Caco-2 (cell line): Measurements from ENCODE around the gene SERPINB6. TPM values are rescaled to one million over a fixed set of nuclear protein-coding genes. Genes with fewer than 3 reads are reported as not detected.

ENCODE experiments used
- BruUV-seq: library from RNA; stranded (reverse); fragments of 400-500 nt; replicated peaks from 2 replicates; lab custom pipeline; 2021; lab: Mats Ljungman, UMichigan
- CTCF ChIA-PET: fragments of 300-600 bp; sonication (Branson Sonifier 250); formaldehyde crosslinking; loops from one replicate; lab custom pipeline; 2022; ENCODE audit warnings: antibody characterized with exemption; lab: Charles Lee
- POLR2A ChIA-PET: fragments of 300-600 bp; sonication (Branson Sonifier 250); formaldehyde crosslinking; loops from one replicate; lab custom pipeline; 2022; ENCODE audit warnings: antibody characterized with exemption; lab: Charles Lee
- DNase-seq, 2 experiments: peaks; one replicate each; pipeline versions ENCODE4 v3.0.0 to v3.0.0-alpha.2; 2020 to 2022
- H3K27me3 ChIP-seq: replicated peaks from 2 replicates; pipeline ENCODE4 v1.6.0; 2011; ENCODE audit warnings: low read length; ENCODE audit not compliant: control insufficient read depth, insufficient read depth
- H3K36me3 ChIP-seq: 2 replicates; pipeline ENCODE4 v1.5.1; 2011; ENCODE audit warnings: low read length; ENCODE audit not compliant: control insufficient read depth, insufficient read depth
- H3K4me1 ChIP-seq: fragments of 250-450 bp; sonication (Bioruptor Pico); 2 replicates; pipeline ENCODE4 v1.5.1; 2020; ENCODE audit warnings: mild to moderate bottlenecking
- H3K4me3 ChIP-seq: 2 replicates; pipeline ENCODE4 v1.5.1; 2011; ENCODE audit warnings: low read depth, mild to moderate bottlenecking, control low read depth, low read length
- H3K9me3 ChIP-seq: fragments of 250-450 bp; sonication (Bioruptor Pico); 2 replicates; pipeline ENCODE4 v1.5.1; 2020; ENCODE audit warnings: mild to moderate bottlenecking, moderate library complexity
- H3K27ac Mint-ChIP-seq: one replicate; pipeline ENCODE4 v1.8.0; 2022; ENCODE audit warnings: mixed read lengths; ENCODE audit not compliant: unreplicated experiment
- H3K27me3 Mint-ChIP-seq: one replicate; pipeline ENCODE4 v1.8.0; 2022; ENCODE audit warnings: mixed read lengths; ENCODE audit not compliant: insufficient read depth, unreplicated experiment
- H3K36me3 Mint-ChIP-seq: one replicate; pipeline ENCODE4 v1.8.0; 2022; ENCODE audit warnings: mild to moderate bottlenecking, mixed read lengths; ENCODE audit not compliant: insufficient read depth, unreplicated experiment
- H3K4me1 Mint-ChIP-seq: one replicate; pipeline ENCODE4 v1.8.0; 2022; ENCODE audit warnings: low read depth, mixed read lengths; ENCODE audit not compliant: unreplicated experiment
- H3K4me3 Mint-ChIP-seq: one replicate; pipeline ENCODE4 v1.8.0; 2022; ENCODE audit warnings: mild to moderate bottlenecking, moderate library complexity, mixed read lengths; ENCODE audit not compliant: unreplicated experiment
- H3K9me3 Mint-ChIP-seq: one replicate; pipeline ENCODE4 v1.8.0; 2022; ENCODE audit warnings: mixed read lengths; ENCODE audit not compliant: unreplicated experiment
- intact Hi-C: fragments of 100-400 bp; cut with micrococcal nuclease; formaldehyde crosslinking; loops from one replicate; pipeline ENCODE4 v1.10.0; 2022; ENCODE audit not compliant: unreplicated experiment
- total RNA-seq: library from RNA; stranded (reverse); gene quantifications from 2 replicates; pipeline ENCODE4 v1.2.3, GENCODE V29; 2022
- TF ChIP-seq, protein P1 (sequence below), 2 experiments: fragments of 200-600 bp in 1 of 2; IDR thresholded peaks; 1 replicate in 1 of 2; 2 replicates in 1 of 2; pipeline versions ENCODE4 v1.5.1 to v1.8.0; 2011 to 2022; ENCODE audit warnings: antibody characterized with exemption in 1 of 2, control low read depth in 1 of 2, inconsistent platforms in 1 of 2, low read depth in 1 of 2, low read length in 1 of 2, mild to moderate bottlenecking in 1 of 2, moderate library complexity in 1 of 2; ENCODE audit not compliant: insufficient read depth in 1 of 2, severe bottlenecking in 1 of 2, unreplicated experiment in 1 of 2

SERPINB6 gene
- total RNA-seq, 1 experiment from 2014 or later: 60.0 TPM

- no TSS peak for BruUV-seq
These were observed 13.0 kb downstream of the SERPINB6 start for GRCh38 chr6:2958331-2958711.

DNA sequence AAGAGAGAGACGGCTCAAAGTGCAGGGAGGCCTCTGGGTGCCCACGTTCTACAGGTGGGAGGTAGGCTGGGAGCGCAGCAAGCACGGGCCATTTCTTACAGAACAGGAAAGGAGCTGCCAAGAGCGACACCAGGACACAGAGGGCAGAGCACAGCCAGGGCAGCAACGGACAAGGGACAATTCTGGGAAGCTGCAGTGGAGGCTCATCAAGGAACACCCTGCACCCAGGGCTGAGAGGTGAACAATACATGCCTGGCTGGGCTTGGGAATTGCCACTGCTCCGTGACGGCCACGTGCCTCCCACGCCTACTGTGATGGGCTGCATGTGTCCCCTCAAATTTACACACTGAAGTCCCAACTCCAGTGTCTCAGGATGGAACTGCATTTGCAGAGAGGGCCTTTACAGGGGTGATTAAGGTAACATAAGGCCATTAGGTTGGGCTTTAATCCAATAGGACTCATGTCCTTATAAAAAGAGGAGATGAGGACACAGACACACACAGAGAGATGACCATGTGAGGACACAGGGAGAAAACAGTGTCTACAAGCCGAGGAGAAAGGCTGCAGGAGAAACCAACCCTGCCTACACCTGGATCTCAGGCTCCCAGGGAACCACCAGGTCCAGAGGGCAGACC lies 13.6 kb downstream of the SERPINB6 start:
- no peaks in the 10 kb centered on the region for H3K27me3 Mint-ChIP-seq
- ChIA-PET POLR2A (no interaction called here), CTCF (no interaction called here)

More at GRCh38 chr6:2958331-2958711, 13.0 kb downstream of the SERPINB6 start:
- CTCF ChIA-PET: no interaction called here
- intact Hi-C loops: no loop called here
- H3K27me3 ChIP-seq: no peaks in the 10 kb centered on the region
- Mint-ChIP-seq H3K27me3 (no peaks in the 10 kb centered on the region), H3K4me3 (no peak overlapping the region), H3K9me3 (no peaks in the 10 kb centered on the region), H3K4me1 (peaks cover 34% of the 10 kb centered on the region), H3K36me3 (no peaks in the 10 kb centered on the region), H3K27ac (no peak overlapping the region)
- H3K9me3 ChIP-seq: no peaks in the 10 kb centered on the region
- peaks cover 35% of the 10 kb centered on the region for H3K4me1 ChIP-seq
- POLR2A ChIA-PET: no interaction called here
- TF ChIP-seq, protein P1, sequence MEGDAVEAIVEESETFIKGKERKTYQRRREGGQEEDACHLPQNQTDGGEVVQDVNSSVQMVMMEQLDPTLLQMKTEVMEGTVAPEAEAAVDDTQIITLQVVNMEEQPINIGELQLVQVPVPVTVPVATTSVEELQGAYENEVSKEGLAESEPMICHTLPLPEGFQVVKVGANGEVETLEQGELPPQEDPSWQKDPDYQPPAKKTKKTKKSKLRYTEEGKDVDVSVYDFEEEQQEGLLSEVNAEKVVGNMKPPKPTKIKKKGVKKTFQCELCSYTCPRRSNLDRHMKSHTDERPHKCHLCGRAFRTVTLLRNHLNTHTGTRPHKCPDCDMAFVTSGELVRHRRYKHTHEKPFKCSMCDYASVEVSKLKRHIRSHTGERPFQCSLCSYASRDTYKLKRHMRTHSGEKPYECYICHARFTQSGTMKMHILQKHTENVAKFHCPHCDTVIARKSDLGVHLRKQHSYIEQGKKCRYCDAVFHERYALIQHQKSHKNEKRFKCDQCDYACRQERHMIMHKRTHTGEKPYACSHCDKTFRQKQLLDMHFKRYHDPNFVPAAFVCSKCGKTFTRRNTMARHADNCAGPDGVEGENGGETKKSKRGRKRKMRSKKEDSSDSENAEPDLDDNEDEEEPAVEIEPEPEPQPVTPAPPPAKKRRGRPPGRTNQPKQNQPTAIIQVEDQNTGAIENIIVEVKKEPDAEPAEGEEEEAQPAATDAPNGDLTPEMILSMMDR (IDR thresholded peaks at IDR 0.05; ENCODE audit: insufficient read depth in 1 of 2, low read depth in 1 of 2, low read length in 1 of 2, severe bottlenecking in 1 of 2, unreplicated experiment in 1 of 2): no peak
- no peak for DNase-seq
- no peaks in the 10 kb centered on the region for H3K36me3 ChIP-seq
- H3K4me3 ChIP-seq: no peak overlapping the region

DNA sequence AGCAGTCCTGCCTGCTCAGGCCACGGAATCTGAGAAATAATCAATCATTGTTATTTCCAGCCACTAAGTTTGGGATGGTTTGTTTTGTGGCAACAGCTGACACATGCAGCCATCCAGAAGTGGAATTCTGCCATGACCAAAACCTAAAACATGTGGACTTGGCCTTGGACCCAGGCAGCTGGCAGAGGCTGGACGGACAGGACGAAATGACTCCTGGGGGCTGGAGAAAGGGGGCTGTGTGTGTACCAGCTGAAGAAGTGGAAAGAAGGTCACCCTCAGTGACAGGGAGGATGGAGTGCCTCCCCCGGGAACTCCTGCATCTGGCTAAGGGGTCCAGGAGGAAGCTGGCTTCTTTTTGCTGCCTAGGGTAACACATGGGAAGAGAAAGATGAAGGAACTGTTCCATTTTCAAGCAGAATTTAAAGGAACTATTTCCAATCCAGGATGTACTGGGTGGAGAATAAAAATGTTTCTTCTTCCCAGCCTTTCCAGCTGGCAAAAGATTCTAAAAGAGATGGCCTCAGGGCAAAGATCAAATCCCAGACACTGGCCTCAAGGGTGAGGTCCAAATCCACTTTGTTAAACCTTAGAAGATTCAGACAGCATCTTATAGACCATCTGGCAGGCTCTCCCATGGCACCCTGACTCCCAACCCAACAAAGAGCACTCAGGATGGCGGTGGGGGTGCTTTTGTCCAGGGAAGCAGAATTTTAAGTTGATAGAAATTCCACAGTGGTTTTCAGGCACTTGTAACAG lies 14.3 kb downstream of the SERPINB6 start:
- no peak overlapping the region for H3K4me3 ChIP-seq
- no peaks in the 10 kb centered on the region for H3K36me3 ChIP-seq
- no peak overlapping the region for H3K27ac Mint-ChIP-seq
- H3K27me3 Mint-ChIP-seq: no peaks in the 10 kb centered on the region
- H3K4me3 Mint-ChIP-seq: no peak overlapping the region
- H3K4me1 Mint-ChIP-seq: peaks cover 31% of the 10 kb centered on the region
- TF ChIP-seq, protein P1 (IDR thresholded peaks at IDR 0.05; ENCODE audit: insufficient read depth in 1 of 2, low read depth in 1 of 2, low read length in 1 of 2, severe bottlenecking in 1 of 2, unreplicated experiment in 1 of 2): no peak
- no TSS peak for BruUV-seq
- no peak for DNase-seq
- POLR2A ChIA-PET: no interaction called here
- CTCF ChIA-PET: no interaction called here
- H3K9me3 ChIP-seq: no peaks in the 10 kb centered on the region
- H3K4me1 ChIP-seq: peaks cover 24% of the 10 kb centered on the region
- peaks cover 5% of the 10 kb centered on the region for H3K36me3 Mint-ChIP-seq
- no peaks in the 10 kb centered on the region for H3K9me3 Mint-ChIP-seq
- no peaks in the 10 kb centered on the region for H3K27me3 ChIP-seq
- intact Hi-C loops: no loop called here

More for the DNA sequence above, 13.6 kb downstream of the SERPINB6 start:
- Histone ChIP-seq H3K27me3 (no peaks in the 10 kb centered on the region), H3K4me1 (peaks cover 30% of the 10 kb centered on the region), H3K36me3 (no peaks in the 10 kb centered on the region), H3K9me3 (no peaks in the 10 kb centered on the region), H3K4me3 (no peak overlapping the region)
- no peaks in the 10 kb centered on the region for H3K9me3 Mint-ChIP-seq
- TF ChIP-seq, protein P1 (IDR thresholded peaks at IDR 0.05; ENCODE audit: insufficient read depth in 1 of 2, low read depth in 1 of 2, low read length in 1 of 2, severe bottlenecking in 1 of 2, unreplicated experiment in 1 of 2): no peak
- H3K4me1 Mint-ChIP-seq: peaks cover 34% of the 10 kb centered on the region
- BruUV-seq: no TSS peak
- intact Hi-C loops: no loop called here
- H3K36me3 Mint-ChIP-seq: no peaks in the 10 kb centered on the region
- DNase-seq: no peak
- H3K27ac Mint-ChIP-seq: no peak overlapping the region
- no peak overlapping the region for H3K4me3 Mint-ChIP-seq
